Measurements from ENCODE around the gene PACS1. TPM values are rescaled to one million over a fixed set of nuclear protein-coding genes. Genes with fewer than 3 reads are reported as not detected.

PACS1 gene
- total RNA-seq, 1 donor from 2014 or later = 30.6 TPM

DNA sequence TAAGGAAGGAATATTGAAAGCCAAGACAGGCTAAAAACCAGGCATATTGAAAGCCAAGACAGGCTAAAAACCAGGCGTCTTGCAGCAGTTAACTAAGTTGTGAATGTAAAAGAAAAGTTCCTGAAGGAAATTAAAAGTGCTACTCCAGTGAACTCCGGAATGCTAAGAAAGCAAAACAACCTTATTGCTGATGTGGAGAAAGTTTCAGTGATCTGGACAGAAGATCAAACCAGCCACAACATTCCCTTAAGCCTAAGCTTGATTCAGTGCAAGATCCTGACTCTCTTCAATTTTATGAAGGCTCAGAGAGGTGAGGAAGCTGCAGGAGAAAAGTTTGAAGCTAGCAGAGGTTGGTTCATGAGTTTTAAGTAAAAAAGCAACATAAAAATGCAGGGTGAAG, 51.4 kb downstream of the PACS1 start:
- Mint-ChIP-seq H3K27me3 (ENCODE audit: unreplicated experiment) (no peaks in the 10 kb centered on the region), H3K27ac (ENCODE audit: unreplicated experiment) (no peak overlapping the region), H3K9me3 (ENCODE audit: unreplicated experiment) (no peaks in the 10 kb centered on the region), H3K4me3 (ENCODE audit: unreplicated experiment) (no peak overlapping the region), H3K4me1 (ENCODE audit: low read depth, unreplicated experiment) (peaks cover 9% of the 10 kb centered on the region), H3K36me3 (ENCODE audit: unreplicated experiment) (no peaks in the 10 kb centered on the region)
- no peak for DNase-seq
- TF ChIP-seq, protein P1, sequence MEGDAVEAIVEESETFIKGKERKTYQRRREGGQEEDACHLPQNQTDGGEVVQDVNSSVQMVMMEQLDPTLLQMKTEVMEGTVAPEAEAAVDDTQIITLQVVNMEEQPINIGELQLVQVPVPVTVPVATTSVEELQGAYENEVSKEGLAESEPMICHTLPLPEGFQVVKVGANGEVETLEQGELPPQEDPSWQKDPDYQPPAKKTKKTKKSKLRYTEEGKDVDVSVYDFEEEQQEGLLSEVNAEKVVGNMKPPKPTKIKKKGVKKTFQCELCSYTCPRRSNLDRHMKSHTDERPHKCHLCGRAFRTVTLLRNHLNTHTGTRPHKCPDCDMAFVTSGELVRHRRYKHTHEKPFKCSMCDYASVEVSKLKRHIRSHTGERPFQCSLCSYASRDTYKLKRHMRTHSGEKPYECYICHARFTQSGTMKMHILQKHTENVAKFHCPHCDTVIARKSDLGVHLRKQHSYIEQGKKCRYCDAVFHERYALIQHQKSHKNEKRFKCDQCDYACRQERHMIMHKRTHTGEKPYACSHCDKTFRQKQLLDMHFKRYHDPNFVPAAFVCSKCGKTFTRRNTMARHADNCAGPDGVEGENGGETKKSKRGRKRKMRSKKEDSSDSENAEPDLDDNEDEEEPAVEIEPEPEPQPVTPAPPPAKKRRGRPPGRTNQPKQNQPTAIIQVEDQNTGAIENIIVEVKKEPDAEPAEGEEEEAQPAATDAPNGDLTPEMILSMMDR (IDR thresholded peaks at IDR 0.05; ENCODE audit: partially characterized antibody, unreplicated experiment) = no peak

DNA sequence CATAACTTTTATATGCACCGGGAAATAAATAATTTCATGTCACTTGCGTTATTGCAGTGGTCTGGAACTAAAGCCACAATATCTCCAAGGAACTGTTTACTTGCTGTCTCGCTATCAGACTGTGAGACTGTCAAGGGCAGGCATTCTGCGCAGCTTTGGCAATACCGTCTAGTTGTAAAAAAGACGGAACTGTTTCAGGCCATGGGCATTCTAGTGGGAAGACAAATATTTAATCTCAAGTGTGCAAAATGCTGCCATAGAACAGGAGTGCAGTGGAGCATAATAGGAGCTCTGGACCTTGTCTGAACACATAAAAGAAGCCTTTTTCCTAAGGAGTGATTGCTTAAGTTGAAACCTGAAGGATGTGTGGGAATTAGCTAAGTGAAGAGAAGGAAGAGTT, 53.8 kb downstream of the PACS1 start:
- TF ChIP-seq, protein P1 (IDR thresholded peaks at IDR 0.05; ENCODE audit: partially characterized antibody, unreplicated experiment) = no peak
- Mint-ChIP-seq H3K4me1 (ENCODE audit: low read depth, unreplicated experiment) (peaks cover 12% of the 10 kb centered on the region), H3K4me3 (ENCODE audit: unreplicated experiment) (no peak overlapping the region)

DNA sequence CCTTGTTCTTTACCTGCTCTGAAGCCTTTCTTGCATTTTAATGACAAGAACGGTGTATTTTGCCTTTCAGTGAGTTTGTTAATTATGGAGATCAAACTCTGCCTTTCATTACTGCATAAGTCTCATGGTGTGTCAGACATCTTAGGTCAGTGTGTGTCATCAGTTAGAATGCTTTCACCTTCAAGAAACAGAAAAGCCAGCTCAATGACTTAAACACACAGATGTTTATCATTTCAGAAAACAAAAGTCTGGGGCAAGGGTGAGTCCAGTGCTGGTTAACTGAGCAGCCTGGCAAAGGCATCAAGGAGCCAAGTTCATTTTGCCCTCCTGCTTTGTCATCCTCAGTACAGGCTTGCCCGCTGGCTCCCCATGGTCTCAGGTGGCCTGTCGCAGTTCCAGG, 54.5 kb downstream of the PACS1 start:
- TF ChIP-seq, protein P1 (IDR thresholded peaks at IDR 0.05; ENCODE audit: partially characterized antibody, unreplicated experiment) = no peak
- Mint-ChIP-seq H3K4me3 (ENCODE audit: unreplicated experiment) (no peak overlapping the region), H3K4me1 (ENCODE audit: low read depth, unreplicated experiment) (peaks cover 9% of the 10 kb centered on the region), H3K27me3 (ENCODE audit: unreplicated experiment) (no peaks in the 10 kb centered on the region), H3K27ac (ENCODE audit: unreplicated experiment) (no peak overlapping the region), H3K9me3 (ENCODE audit: unreplicated experiment) (no peaks in the 10 kb centered on the region), H3K36me3 (ENCODE audit: unreplicated experiment) (no peaks in the 10 kb centered on the region)
- DNase-seq = no peak

More for the DNA sequence above, 53.8 kb downstream of the PACS1 start:
- Mint-ChIP-seq H3K27ac (ENCODE audit: unreplicated experiment) (no peak overlapping the region), H3K36me3 (ENCODE audit: unreplicated experiment) (no peaks in the 10 kb centered on the region), H3K9me3 (ENCODE audit: unreplicated experiment) (no peaks in the 10 kb centered on the region), H3K27me3 (ENCODE audit: unreplicated experiment) (no peaks in the 10 kb centered on the region)
- no peak for DNase-seq

DNA sequence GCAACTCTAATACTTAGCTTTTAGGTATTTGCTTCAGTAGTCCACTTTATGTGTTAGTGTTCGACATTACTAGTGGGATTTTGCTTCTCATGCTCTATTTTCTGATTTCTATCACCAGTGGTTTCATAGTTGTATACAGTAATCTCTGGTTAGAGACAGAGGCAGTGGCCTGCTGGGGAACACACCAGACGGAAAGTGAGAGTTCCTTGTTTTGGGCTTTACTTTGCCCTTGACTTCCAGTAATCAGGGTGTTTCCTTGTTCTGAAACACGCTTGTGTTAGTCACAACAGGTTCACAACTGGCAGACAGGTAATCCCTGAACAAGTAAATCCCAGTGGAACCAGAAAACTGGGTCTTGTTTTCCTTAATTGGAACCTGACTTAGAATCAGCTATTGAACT, 56.0 kb downstream of the PACS1 start:
- no peak overlapping the region for H3K4me3 Mint-ChIP-seq (ENCODE audit: unreplicated experiment)

DNA sequence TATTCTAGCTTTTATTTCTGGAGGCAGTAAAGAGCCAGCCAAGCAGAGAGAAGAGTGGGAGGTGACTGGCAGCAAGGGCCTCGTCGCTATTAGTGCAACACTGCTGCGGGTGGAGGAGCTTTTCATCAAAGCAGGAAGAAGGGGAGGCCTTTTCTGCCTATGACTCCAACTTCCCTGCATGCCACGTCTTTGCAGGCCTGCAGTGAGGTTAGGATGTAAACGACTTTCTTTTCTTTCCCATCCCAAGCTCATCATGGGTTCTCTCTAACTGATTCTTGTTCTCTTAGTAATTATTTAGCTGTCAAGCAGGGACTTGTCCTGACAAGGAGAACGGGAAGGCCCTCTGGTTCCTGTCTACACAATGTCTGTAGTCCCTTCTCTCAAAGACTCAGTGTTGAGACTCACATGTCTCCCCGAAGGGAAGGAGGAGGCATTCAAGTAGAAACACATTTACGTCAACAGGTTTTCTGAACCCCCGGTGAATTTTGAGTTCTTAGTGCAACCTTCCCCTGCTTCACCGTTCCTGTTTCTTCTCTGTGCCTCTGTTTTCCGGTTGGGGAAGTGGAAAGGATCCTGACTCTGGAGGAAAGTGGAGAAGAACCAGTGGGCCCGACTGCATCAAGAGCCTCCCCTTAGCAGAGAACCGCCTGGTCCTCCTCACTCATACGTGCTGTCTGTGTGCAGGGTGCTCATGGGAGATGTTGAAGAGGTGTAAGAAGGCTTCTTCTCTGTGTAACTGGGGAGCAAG, 56.9 kb downstream of the PACS1 start:
- no peak for DNase-seq
- no peaks in the 10 kb centered on the region for H3K27me3 Mint-ChIP-seq (ENCODE audit: unreplicated experiment)
- no peaks in the 10 kb centered on the region for H3K36me3 Mint-ChIP-seq (ENCODE audit: unreplicated experiment)
- H3K4me1 Mint-ChIP-seq (ENCODE audit: low read depth, unreplicated experiment) = peaks cover 8% of the 10 kb centered on the region
- no peak overlapping the region for H3K4me3 Mint-ChIP-seq (ENCODE audit: unreplicated experiment)
- TF ChIP-seq, protein P1 (IDR thresholded peaks at IDR 0.05; ENCODE audit: partially characterized antibody, unreplicated experiment) = no peak
- no peak overlapping the region for H3K27ac Mint-ChIP-seq (ENCODE audit: unreplicated experiment)
- H3K9me3 Mint-ChIP-seq (ENCODE audit: unreplicated experiment) = no peaks in the 10 kb centered on the region

More for the DNA sequence above, 56.0 kb downstream of the PACS1 start:
- Mint-ChIP-seq H3K27me3 (ENCODE audit: unreplicated experiment) (no peaks in the 10 kb centered on the region), H3K4me1 (ENCODE audit: low read depth, unreplicated experiment) (peaks cover 6% of the 10 kb centered on the region), H3K9me3 (ENCODE audit: unreplicated experiment) (no peaks in the 10 kb centered on the region), H3K36me3 (ENCODE audit: unreplicated experiment) (no peaks in the 10 kb centered on the region), H3K27ac (ENCODE audit: unreplicated experiment) (no peak overlapping the region)
- TF ChIP-seq, protein P1 (IDR thresholded peaks at IDR 0.05; ENCODE audit: partially characterized antibody, unreplicated experiment) = no peak
- DNase-seq = no peak

All from glutamatergic neuron (in vitro differentiated cells).